HL-60 (cell line): ENCODE data around the gene TRIP13.

ENCODE experiments used
- DNase-seq, 2 experiments: peaks; one replicate each; pipeline ENCODE4 v3.0.0-alpha.2; 2010 to 2020; ENCODE audit warnings: low read depth in 1 of 2, low spot score in 1 of 2
- H3K27ac ChIP-seq: fragments of 250-450 bp; sonication (Bioruptor Pico); replicated peaks from 2 replicates; pipeline ENCODE4 v1.5.1; 2020; ENCODE audit warnings: mild to moderate bottlenecking, moderate library complexity
- H3K27me3 ChIP-seq: fragments of 250-450 bp; sonication (Bioruptor Pico); 2 replicates; pipeline ENCODE4 v1.5.1; 2021; ENCODE audit warnings: mild to moderate bottlenecking, moderate library complexity; ENCODE audit not compliant: insufficient read depth, poor library complexity, severe bottlenecking
- H3K4me3 ChIP-seq: replicated peaks from 2 replicates; pipeline ENCODE4 v1.5.1; 2011; ENCODE audit warnings: mild to moderate bottlenecking, control low read depth, low read length; ENCODE audit not compliant: insufficient read depth
- CTCF ChIP-seq: IDR thresholded peaks from one replicate; pipeline ENCODE4 v1.5.1; 2011; ENCODE audit warnings: low read length, control low read depth, inconsistent platforms; ENCODE audit not compliant: insufficient read depth
- GABPA ChIP-seq: IDR thresholded peaks from 2 replicates; pipeline ENCODE4 v1.6.1; 2012; ENCODE audit warnings: low read depth
- POLR2AphosphoS5 ChIP-seq: IDR thresholded peaks from 2 replicates; pipeline ENCODE4 v1.6.1; 2012; ENCODE audit warnings: low read depth
- REST ChIP-seq: IDR thresholded peaks from 2 replicates; pipeline ENCODE4 v1.6.1; 2012; ENCODE audit warnings: low read depth; ENCODE audit not compliant: insufficient replicate concordance
- SPI1 ChIP-seq: IDR thresholded peaks from 2 replicates; pipeline ENCODE4 v1.6.1; 2012; ENCODE audit warnings: low read depth, mild to moderate bottlenecking, borderline replicate concordance

Gene TRIP13

GRCh38 chr5:943201-943917, 50.7 kb downstream of the TRIP13 start:
- Histone ChIP-seq H3K4me3 (no peak overlapping the region), H3K27ac (no peak overlapping the region), H3K27me3 (peaks cover 16% of the 10 kb centered on the region)
- DNase-seq = no peak
- TF ChIP-seq REST (no peak), GABPA (no peak), POLR2AphosphoS5 (no peak), SPI1 (no peak), CTCF (no peak)

DNA sequence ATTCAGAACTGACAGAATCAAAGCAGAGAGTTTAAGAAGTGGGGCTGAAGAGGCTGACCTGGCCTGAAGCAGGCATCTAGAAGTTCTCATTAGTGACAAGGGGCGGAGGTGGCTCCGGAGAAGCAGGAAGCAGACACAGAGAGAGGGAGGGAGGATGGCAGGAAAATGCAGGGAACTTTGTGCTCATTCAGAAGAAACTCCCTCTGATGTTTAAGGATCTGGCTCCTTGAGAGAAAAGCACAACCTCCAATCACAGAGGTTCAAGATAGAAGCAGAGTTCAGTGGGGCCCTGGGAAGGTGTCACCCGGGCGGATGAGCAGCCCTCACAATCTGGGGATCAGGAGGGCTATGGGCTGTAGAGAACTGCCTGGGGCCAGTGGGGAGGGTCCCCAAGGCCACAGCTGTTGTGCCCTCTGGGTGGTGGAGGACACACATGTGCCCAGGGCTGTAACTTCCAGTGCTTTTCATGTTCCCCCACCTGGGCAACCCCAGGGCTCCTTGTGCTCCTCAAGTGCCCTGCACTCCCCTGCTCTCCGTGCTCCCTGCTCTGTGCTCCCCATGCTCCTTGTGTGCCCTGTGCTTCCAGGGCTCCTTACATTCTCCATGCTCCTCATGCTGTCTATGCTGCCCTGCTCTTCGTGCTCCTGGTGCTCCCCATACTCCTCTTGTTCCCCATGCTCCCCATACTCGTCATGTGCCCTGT, 51.4 kb downstream of the TRIP13 start:
- H3K27me3 ChIP-seq = peaks cover 16% of the 10 kb centered on the region
- DNase-seq = no peak
- no peak overlapping the region for H3K4me3 ChIP-seq
- H3K27ac ChIP-seq = no peak overlapping the region
- no peak for TF ChIP-seq GABPA
- no peak for TF ChIP-seq REST
- TF ChIP-seq CTCF = no peak
- no peak for TF ChIP-seq POLR2AphosphoS5
- TF ChIP-seq SPI1 = no peak

GRCh38 chr5:944621-944927, 51.9 kb downstream of the TRIP13 start:
- DNase-seq = no peak
- no peak overlapping the region for H3K27ac ChIP-seq
- no peak for TF ChIP-seq CTCF
- no peak for TF ChIP-seq REST
- no peak for TF ChIP-seq SPI1
- no peak for TF ChIP-seq POLR2AphosphoS5
- TF ChIP-seq GABPA = no peak
- H3K27me3 ChIP-seq = peaks cover 16% of the 10 kb centered on the region
- H3K4me3 ChIP-seq = no peak overlapping the region
